Left ventricle myocardium inferior (tissue), 1 donor: ENCODE measurements around the gene YARS1. TPM values are rescaled to one million over a fixed set of nuclear protein-coding genes. Genes with fewer than 3 reads are reported as not detected.

ENCODE experiments used
- DNase-seq: peaks from one replicate; pipeline ENCODE4 v3.0.0-alpha.2; 2020
- H3K27ac ChIP-seq: fragments of 200-600 bp; replicated peaks from 2 replicates; pipeline ENCODE4 v1.8.0; 2021
- H3K27me3 ChIP-seq: fragments of 200-600 bp; 2 replicates; pipeline ENCODE4 v1.8.0; 2021; ENCODE audit warnings: low read depth
- H3K36me3 ChIP-seq: fragments of 200-600 bp; 2 replicates; pipeline ENCODE4 v1.8.0; 2021
- H3K4me1 ChIP-seq: fragments of 200-600 bp; 2 replicates; pipeline ENCODE4 v1.8.0; 2021
- H3K4me3 ChIP-seq: fragments of 200-600 bp; 2 replicates; pipeline ENCODE4 v1.8.0; 2021; ENCODE audit warnings: mild to moderate bottlenecking, moderate library complexity
- H3K9me3 ChIP-seq: fragments of 200-600 bp; replicated peaks from 2 replicates; pipeline ENCODE4 v1.8.0; 2021
- intact Hi-C: fragments of 100-400 bp; cut with micrococcal nuclease; formaldehyde crosslinking; loops from one replicate; pipeline ENCODE4 v1.11.0; 2022
- total RNA-seq: library from RNA; stranded (reverse); fragmentation: NEBNext Ultra II Directional; extraction: Animal tissue kit (Norgen Biotek cat#: 25700); gene quantifications from one replicate; pipeline ENCODE4 v1.2.1, GENCODE V29; 2021
- TF ChIP-seq, protein P1 (sequence below): fragments of 200-600 bp; IDR thresholded peaks from 2 replicates; pipeline ENCODE4 v1.8.0; 2021; ENCODE audit warnings: antibody characterized with exemption, mild to moderate bottlenecking, borderline replicate concordance
- donor health status: DM: no; HTN: yes; CAD: no; lungs with severe emphysema.

The YARS1 gene
- total RNA-seq, 1 donor from 2014 or later, result 35.5 TPM

DNA sequence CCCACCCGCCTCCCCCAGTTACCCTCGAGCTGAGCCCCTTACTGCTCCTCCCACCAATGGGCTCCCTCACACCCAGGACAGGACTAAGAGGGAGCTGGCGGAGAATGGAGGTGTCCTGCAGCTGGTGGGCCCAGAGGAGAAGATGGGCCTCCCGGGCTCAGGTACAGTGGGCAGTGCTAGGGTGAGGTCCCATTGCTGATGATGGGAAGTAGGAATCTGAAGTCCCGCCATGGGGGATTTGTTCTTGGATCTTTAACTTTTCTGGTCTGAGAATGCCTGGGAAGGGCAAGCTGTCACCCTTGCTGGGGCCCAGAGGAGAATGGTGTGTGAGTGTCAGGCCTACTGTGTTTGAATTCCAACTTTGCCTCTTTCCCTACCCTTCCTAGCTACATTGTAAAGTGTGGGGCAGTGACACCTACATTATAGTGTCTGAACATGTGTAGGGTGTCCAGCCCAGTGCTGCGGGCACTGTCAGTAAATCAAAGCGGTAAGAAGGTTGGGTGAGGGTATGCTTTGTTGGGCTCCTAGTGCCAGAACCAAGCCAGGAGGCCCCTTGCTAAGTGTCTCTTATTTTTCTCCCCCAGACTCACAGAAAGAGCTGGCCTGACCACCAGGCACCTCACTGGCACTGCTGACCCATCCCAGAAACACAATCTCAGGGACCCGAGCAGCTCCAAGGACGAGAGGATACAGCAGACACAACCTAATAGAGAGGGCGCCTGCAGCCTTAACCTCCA, 44.7 kb downstream of the YARS1 start:
- DNase-seq, result no peak
- TF ChIP-seq, protein P1, sequence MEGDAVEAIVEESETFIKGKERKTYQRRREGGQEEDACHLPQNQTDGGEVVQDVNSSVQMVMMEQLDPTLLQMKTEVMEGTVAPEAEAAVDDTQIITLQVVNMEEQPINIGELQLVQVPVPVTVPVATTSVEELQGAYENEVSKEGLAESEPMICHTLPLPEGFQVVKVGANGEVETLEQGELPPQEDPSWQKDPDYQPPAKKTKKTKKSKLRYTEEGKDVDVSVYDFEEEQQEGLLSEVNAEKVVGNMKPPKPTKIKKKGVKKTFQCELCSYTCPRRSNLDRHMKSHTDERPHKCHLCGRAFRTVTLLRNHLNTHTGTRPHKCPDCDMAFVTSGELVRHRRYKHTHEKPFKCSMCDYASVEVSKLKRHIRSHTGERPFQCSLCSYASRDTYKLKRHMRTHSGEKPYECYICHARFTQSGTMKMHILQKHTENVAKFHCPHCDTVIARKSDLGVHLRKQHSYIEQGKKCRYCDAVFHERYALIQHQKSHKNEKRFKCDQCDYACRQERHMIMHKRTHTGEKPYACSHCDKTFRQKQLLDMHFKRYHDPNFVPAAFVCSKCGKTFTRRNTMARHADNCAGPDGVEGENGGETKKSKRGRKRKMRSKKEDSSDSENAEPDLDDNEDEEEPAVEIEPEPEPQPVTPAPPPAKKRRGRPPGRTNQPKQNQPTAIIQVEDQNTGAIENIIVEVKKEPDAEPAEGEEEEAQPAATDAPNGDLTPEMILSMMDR, result no peak
- Histone ChIP-seq H3K36me3 (peaks cover 49% of the 10 kb centered on the region), H3K4me1 (peaks cover 12% of the 10 kb centered on the region), H3K4me3 (no peak overlapping the region), H3K27me3 (no peaks in the 10 kb centered on the region), H3K9me3 (no peaks in the 10 kb centered on the region), H3K27ac (peak overlapping the region; percentile 19)
- intact Hi-C loops, result loop anchor here (2.0 kb wide), 1 partner anchor 60 kb away; no protein-coding TSS in a partner anchor

DNA sequence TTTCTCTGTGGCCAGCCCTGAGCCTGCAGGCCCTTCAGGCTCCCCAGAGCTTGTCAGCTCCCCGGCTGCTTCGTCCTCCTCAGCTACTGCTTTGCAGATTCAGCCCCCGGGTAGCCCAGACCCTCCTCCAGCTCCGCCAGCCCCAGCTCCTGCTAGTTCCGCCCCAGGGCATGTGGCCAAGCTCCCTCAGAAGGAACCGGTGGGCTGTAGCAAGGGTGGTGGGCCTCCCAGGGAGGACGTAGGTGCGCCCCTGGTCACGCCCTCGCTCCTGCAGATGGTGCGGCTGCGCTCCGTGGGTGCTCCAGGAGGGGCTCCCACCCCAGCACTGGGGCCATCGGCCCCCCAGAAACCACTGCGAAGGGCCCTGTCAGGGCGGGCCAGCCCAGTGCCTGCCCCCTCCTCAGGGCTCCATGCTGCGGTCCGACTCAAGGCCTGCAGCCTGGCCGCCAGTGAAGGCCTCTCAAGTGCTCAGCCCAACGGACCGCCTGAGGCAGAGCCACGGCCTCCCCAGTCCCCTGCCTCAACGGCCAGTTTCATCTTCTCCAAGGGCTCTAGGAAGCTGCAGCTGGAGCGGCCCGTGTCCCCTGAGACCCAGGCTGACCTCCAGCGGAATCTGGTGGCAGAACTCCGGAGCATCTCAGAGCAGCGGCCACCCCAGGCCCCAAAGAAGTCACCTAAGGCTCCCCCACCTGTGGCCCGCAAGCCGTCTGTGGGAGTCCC, 45.4 kb downstream of the YARS1 start:
- intact Hi-C loops, result loop anchor here (2.0 kb wide), 1 partner anchor 59 kb away; no protein-coding TSS in a partner anchor
- no peaks in the 10 kb centered on the region for H3K9me3 ChIP-seq
- no peaks in the 10 kb centered on the region for H3K27me3 ChIP-seq
- no peak overlapping the region for H3K27ac ChIP-seq
- H3K36me3 ChIP-seq, result peaks cover 43% of the 10 kb centered on the region
- no peak overlapping the region for H3K4me3 ChIP-seq
- H3K4me1 ChIP-seq, result peaks cover 20% of the 10 kb centered on the region
- no peak for DNase-seq
- TF ChIP-seq, protein P1, result no peak

DNA sequence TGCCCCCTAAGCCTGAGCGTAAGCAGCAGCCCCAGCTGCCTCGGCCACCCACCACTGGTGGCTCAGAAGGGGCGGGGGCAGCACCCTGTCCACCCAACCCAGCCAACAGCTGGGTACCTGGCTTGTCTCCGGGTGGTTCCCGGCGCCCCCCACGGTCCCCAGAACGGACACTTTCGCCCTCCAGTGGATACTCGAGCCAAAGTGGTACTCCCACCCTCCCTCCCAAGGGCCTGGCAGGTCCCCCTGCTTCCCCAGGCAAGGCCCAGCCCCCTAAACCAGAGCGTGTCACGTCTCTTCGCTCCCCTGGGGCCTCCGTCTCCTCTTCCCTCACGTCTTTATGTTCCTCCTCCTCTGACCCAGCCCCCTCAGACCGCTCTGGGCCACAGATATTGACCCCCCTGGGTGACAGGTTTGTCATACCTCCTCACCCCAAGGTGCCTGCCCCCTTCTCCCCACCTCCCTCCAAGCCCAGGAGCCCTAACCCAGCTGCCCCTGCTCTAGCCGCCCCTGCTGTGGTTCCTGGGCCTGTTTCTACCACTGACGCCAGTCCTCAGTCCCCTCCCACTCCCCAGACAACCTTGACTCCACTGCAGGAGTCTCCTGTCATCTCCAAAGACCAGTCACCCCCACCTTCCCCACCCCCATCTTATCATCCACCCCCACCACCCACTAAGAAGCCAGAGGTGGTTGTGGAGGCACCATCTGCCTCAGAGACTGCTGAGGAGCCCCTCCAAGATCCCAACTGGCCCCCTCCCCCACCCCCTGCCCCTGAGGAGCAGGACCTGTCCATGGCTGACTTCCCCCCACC, 46.2 kb downstream of the YARS1 start:
- intact Hi-C loops, result no loop called here
- TF ChIP-seq, protein P1, result no peak
- DNase-seq, result no peak
- Histone ChIP-seq H3K36me3 (peaks cover 35% of the 10 kb centered on the region), H3K4me3 (no peak overlapping the region), H3K4me1 (peaks cover 24% of the 10 kb centered on the region), H3K9me3 (no peaks in the 10 kb centered on the region), H3K27ac (no peak overlapping the region), H3K27me3 (no peaks in the 10 kb centered on the region)

DNA sequence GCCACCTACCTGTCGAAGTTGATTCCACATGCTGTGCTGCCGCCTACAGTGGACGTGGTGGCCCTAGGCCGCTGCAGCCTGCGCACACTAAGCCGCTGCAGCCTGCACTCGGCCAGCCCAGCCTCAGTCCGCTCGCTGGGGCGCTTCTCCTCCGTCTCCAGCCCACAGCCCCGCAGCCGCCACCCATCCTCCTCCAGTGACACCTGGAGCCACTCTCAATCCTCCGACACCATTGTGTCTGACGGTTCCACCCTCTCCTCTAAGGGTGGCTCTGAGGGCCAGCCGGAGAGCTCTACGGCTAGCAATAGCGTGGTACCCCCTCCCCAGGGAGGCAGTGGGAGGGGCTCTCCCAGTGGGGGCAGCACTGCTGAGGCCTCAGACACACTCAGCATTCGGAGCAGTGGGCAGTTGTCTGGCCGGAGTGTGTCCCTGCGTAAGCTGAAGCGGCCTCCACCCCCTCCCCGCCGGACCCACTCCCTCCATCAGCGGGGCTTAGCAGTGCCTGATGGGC, 46.9 kb downstream of the YARS1 start:
- peaks cover 24% of the 10 kb centered on the region for H3K4me1 ChIP-seq

More for the DNA sequence above, 46.9 kb downstream of the YARS1 start:
- no peak for DNase-seq
- Histone ChIP-seq H3K4me3 (no peak overlapping the region), H3K27ac (no peak overlapping the region), H3K36me3 (peaks cover 29% of the 10 kb centered on the region), H3K9me3 (no peaks in the 10 kb centered on the region), H3K27me3 (no peaks in the 10 kb centered on the region)
- TF ChIP-seq, protein P1, result no peak
- intact Hi-C loops, result no loop called here
